Caco-2 (cell line): ENCODE results near the gene SPATA6. TPM values are rescaled to one million over a fixed set of nuclear protein-coding genes. Genes with fewer than 3 reads are reported as not detected.

Experiments
- BruUV-seq: library from RNA; stranded (reverse); fragments of 400-500 nt; replicated peaks from 2 replicates; lab custom pipeline; 2021; lab: Mats Ljungman, UMichigan
- CTCF ChIA-PET: fragments of 300-600 bp; sonication (Branson Sonifier 250); formaldehyde crosslinking; loops from one replicate; lab custom pipeline; 2022; ENCODE audit warnings: antibody characterized with exemption; lab: Charles Lee
- POLR2A ChIA-PET: fragments of 300-600 bp; sonication (Branson Sonifier 250); formaldehyde crosslinking; loops from one replicate; lab custom pipeline; 2022; ENCODE audit warnings: antibody characterized with exemption; lab: Charles Lee
- DNase-seq, 2 experiments: peaks; one replicate each; pipeline versions ENCODE4 v3.0.0 to v3.0.0-alpha.2; 2020 to 2022
- H3K27me3 ChIP-seq: replicated peaks from 2 replicates; pipeline ENCODE4 v1.6.0; 2011; ENCODE audit warnings: low read length; ENCODE audit not compliant: control insufficient read depth, insufficient read depth
- H3K36me3 ChIP-seq: 2 replicates; pipeline ENCODE4 v1.5.1; 2011; ENCODE audit warnings: low read length; ENCODE audit not compliant: control insufficient read depth, insufficient read depth
- H3K4me1 ChIP-seq: fragments of 250-450 bp; sonication (Bioruptor Pico); 2 replicates; pipeline ENCODE4 v1.5.1; 2020; ENCODE audit warnings: mild to moderate bottlenecking
- H3K4me3 ChIP-seq: 2 replicates; pipeline ENCODE4 v1.5.1; 2011; ENCODE audit warnings: low read depth, mild to moderate bottlenecking, control low read depth, low read length
- H3K9me3 ChIP-seq: fragments of 250-450 bp; sonication (Bioruptor Pico); 2 replicates; pipeline ENCODE4 v1.5.1; 2020; ENCODE audit warnings: mild to moderate bottlenecking, moderate library complexity
- H3K27ac Mint-ChIP-seq: one replicate; pipeline ENCODE4 v1.8.0; 2022; ENCODE audit warnings: mixed read lengths; ENCODE audit not compliant: unreplicated experiment
- H3K27me3 Mint-ChIP-seq: one replicate; pipeline ENCODE4 v1.8.0; 2022; ENCODE audit warnings: mixed read lengths; ENCODE audit not compliant: insufficient read depth, unreplicated experiment
- H3K36me3 Mint-ChIP-seq: one replicate; pipeline ENCODE4 v1.8.0; 2022; ENCODE audit warnings: mild to moderate bottlenecking, mixed read lengths; ENCODE audit not compliant: insufficient read depth, unreplicated experiment
- H3K4me1 Mint-ChIP-seq: one replicate; pipeline ENCODE4 v1.8.0; 2022; ENCODE audit warnings: low read depth, mixed read lengths; ENCODE audit not compliant: unreplicated experiment
- H3K4me3 Mint-ChIP-seq: one replicate; pipeline ENCODE4 v1.8.0; 2022; ENCODE audit warnings: mild to moderate bottlenecking, moderate library complexity, mixed read lengths; ENCODE audit not compliant: unreplicated experiment
- H3K9me3 Mint-ChIP-seq: one replicate; pipeline ENCODE4 v1.8.0; 2022; ENCODE audit warnings: mixed read lengths; ENCODE audit not compliant: unreplicated experiment
- intact Hi-C: fragments of 100-400 bp; cut with micrococcal nuclease; formaldehyde crosslinking; loops from one replicate; pipeline ENCODE4 v1.10.0; 2022; ENCODE audit not compliant: unreplicated experiment
- total RNA-seq: library from RNA; stranded (reverse); gene quantifications from 2 replicates; pipeline ENCODE4 v1.2.3, GENCODE V29; 2022
- TF ChIP-seq, protein P1 (sequence below), 2 experiments: fragments of 200-600 bp in 1 of 2; IDR thresholded peaks; 1 replicate in 1 of 2; 2 replicates in 1 of 2; pipeline versions ENCODE4 v1.5.1 to v1.8.0; 2011 to 2022; ENCODE audit warnings: antibody characterized with exemption in 1 of 2, control low read depth in 1 of 2, inconsistent platforms in 1 of 2, low read depth in 1 of 2, low read length in 1 of 2, mild to moderate bottlenecking in 1 of 2, moderate library complexity in 1 of 2; ENCODE audit not compliant: insufficient read depth in 1 of 2, severe bottlenecking in 1 of 2, unreplicated experiment in 1 of 2

Gene SPATA6
- total RNA-seq, 1 experiment from 2014 or later, result 1.8 TPM

DNA sequence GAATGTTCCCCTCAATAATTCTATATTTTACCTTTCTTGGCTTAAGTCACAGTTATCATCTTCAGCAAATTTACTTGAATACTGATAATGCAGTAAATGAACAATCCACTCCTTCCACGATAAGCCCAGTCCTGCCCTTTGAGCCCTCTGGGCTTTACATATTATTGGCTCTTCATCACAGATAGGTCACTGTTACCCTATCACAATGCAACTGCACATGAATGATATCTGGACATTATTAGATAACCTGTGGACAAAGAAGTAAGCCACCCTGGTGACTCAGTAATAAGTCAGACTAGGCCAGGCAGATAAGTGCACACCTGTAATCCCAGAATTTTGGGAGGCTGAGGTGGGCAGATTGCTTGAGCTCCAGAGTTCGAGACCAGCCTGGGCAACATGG, 69.4 kb downstream of the SPATA6 start:
- TF ChIP-seq, protein P1, sequence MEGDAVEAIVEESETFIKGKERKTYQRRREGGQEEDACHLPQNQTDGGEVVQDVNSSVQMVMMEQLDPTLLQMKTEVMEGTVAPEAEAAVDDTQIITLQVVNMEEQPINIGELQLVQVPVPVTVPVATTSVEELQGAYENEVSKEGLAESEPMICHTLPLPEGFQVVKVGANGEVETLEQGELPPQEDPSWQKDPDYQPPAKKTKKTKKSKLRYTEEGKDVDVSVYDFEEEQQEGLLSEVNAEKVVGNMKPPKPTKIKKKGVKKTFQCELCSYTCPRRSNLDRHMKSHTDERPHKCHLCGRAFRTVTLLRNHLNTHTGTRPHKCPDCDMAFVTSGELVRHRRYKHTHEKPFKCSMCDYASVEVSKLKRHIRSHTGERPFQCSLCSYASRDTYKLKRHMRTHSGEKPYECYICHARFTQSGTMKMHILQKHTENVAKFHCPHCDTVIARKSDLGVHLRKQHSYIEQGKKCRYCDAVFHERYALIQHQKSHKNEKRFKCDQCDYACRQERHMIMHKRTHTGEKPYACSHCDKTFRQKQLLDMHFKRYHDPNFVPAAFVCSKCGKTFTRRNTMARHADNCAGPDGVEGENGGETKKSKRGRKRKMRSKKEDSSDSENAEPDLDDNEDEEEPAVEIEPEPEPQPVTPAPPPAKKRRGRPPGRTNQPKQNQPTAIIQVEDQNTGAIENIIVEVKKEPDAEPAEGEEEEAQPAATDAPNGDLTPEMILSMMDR (IDR thresholded peaks at IDR 0.05; ENCODE audit: insufficient read depth in 1 of 2, low read depth in 1 of 2, low read length in 1 of 2, severe bottlenecking in 1 of 2, unreplicated experiment in 1 of 2), result no peak
- H3K27me3 ChIP-seq, result no peaks in the 10 kb centered on the region
- no peak overlapping the region for H3K4me3 ChIP-seq
- no peaks in the 10 kb centered on the region for H3K9me3 ChIP-seq
- peak; percentile 17 to 46 for DNase-seq
- Mint-ChIP-seq H3K4me3 (peak overlapping the region; percentile 14), H3K4me1 (no peaks in the 10 kb centered on the region), H3K9me3 (no peaks in the 10 kb centered on the region), H3K36me3 (no peaks in the 10 kb centered on the region), H3K27me3 (no peaks in the 10 kb centered on the region), H3K27ac (no peak overlapping the region)
- intact Hi-C loops, result no loop called here
- ChIA-PET CTCF (no interaction called here), POLR2A (no interaction called here)
- H3K36me3 ChIP-seq, result no peaks in the 10 kb centered on the region
- no TSS peak for BruUV-seq
- peaks cover 8% of the 10 kb centered on the region; the same call in 1 of the 2 replicates for H3K4me1 ChIP-seq

DNA sequence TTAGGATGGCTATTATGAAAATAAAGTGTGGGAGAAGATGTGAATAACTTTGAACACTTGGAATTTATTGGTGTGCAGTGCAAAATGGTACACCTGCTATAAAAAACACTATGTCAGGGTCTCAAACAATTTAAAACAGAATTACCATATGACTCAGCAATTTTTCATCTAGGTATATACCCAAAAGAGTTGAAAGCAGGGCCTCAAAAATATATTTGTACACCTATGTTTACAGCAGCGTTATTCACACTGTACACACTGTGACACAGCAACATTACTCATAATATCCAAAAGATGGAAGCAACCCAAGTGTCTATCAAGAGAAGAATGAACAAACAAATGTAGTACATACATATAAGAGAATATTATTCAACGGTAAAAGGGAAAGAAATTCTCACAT, 75.8 kb downstream of the SPATA6 start:
- CTCF ChIA-PET, result no interaction called here
- H3K36me3 Mint-ChIP-seq, result no peaks in the 10 kb centered on the region
- BruUV-seq, result no TSS peak
- Histone ChIP-seq H3K4me3 (no peak overlapping the region), H3K36me3 (no peaks in the 10 kb centered on the region), H3K9me3 (no peaks in the 10 kb centered on the region), H3K27me3 (no peaks in the 10 kb centered on the region), H3K4me1 (no peaks in the 10 kb centered on the region)
- no peaks in the 10 kb centered on the region for H3K9me3 Mint-ChIP-seq
- POLR2A ChIA-PET, result no interaction called here
- no peak overlapping the region for H3K4me3 Mint-ChIP-seq
- intact Hi-C loops, result no loop called here
- H3K4me1 Mint-ChIP-seq, result no peaks in the 10 kb centered on the region
- DNase-seq, result no peak
- H3K27me3 Mint-ChIP-seq, result no peaks in the 10 kb centered on the region
- TF ChIP-seq, protein P1 (IDR thresholded peaks at IDR 0.05; ENCODE audit: insufficient read depth in 1 of 2, low read depth in 1 of 2, low read length in 1 of 2, severe bottlenecking in 1 of 2, unreplicated experiment in 1 of 2), result no peak
- H3K27ac Mint-ChIP-seq, result no peak overlapping the region

DNA sequence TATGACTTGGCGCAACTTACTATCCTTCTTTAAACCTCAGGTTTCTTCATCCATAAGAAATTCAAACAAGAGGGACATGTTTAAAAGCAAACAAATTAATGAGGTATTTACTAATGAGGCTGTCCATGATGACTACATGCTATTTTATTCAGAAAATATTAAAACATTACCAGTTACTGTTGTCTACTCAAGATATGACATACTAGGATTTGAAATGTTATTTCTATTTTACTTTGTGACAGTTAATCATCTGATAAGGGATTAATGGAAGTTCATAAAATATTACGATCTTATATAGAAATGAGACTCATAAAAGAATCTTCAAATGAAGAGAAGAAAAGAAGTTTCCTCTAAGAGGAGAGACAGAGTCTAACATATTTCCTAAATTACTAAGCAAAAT, 80.1 kb downstream of the SPATA6 start:
- no TSS peak for BruUV-seq
- Mint-ChIP-seq H3K4me3 (no peak overlapping the region), H3K27me3 (no peaks in the 10 kb centered on the region), H3K36me3 (no peaks in the 10 kb centered on the region), H3K9me3 (no peaks in the 10 kb centered on the region), H3K4me1 (no peaks in the 10 kb centered on the region), H3K27ac (no peak overlapping the region)
- intact Hi-C loops, result no loop called here
- Histone ChIP-seq H3K4me1 (no peaks in the 10 kb centered on the region), H3K9me3 (no peaks in the 10 kb centered on the region), H3K4me3 (no peak overlapping the region), H3K36me3 (no peaks in the 10 kb centered on the region), H3K27me3 (no peaks in the 10 kb centered on the region)
- TF ChIP-seq, protein P1 (IDR thresholded peaks at IDR 0.05; ENCODE audit: insufficient read depth in 1 of 2, low read depth in 1 of 2, low read length in 1 of 2, severe bottlenecking in 1 of 2, unreplicated experiment in 1 of 2), result no peak
- ChIA-PET POLR2A (no interaction called here), CTCF (interaction anchor here (0.6 kb wide), 1 partner anchor 286 kb away, joined by 3 read pairs; no protein-coding TSS in a partner anchor)
- DNase-seq, result no peak
